GM23338 (cell line): ENCODE data around the gene MAP6D1. TPM values are rescaled to one million over a fixed set of nuclear protein-coding genes. Genes with fewer than 3 reads are reported as not detected.

Experiments
- ATAC-seq: fragments of 200-7000 bp; cut with Tn5 transposase; 3 replicates; pipeline ENCODE4 v1.9.1; 2020
- DNase-seq: peaks from one replicate; pipeline ENCODE4 v3.0.0-alpha.2; 2015; ENCODE audit warnings: low spot score
- H2AFZ ChIP-seq: fragments of 200-600 bp; sonication (generic); 2 replicates; pipeline ENCODE4 v1.8.0; 2016; ENCODE audit warnings: antibody characterized with exemption, mild to moderate bottlenecking, moderate library complexity
- H3F3A ChIP-seq: fragments of 200-600 bp; sonication (generic); replicated peaks from 2 replicates; pipeline ENCODE4 v1.8.0; 2017; ENCODE audit warnings: antibody characterized with exemption, mixed run types, low read depth
- H3K27ac ChIP-seq: fragments of 200-600 bp; sonication (generic); 2 replicates; pipeline ENCODE4 v1.6.1; 2016; ENCODE audit warnings: low read depth
- H3K27me3 ChIP-seq: fragments of 200-600 bp; sonication (generic); 2 replicates; pipeline ENCODE4 v1.8.0; 2016; ENCODE audit warnings: mild to moderate bottlenecking, mixed run types, moderate library complexity; ENCODE audit not compliant: insufficient read depth
- H3K36me3 ChIP-seq: fragments of 200-600 bp; sonication (generic); 2 replicates; pipeline ENCODE4 v1.8.0; 2016; ENCODE audit warnings: mild to moderate bottlenecking; ENCODE audit not compliant: insufficient read depth
- H3K4me1 ChIP-seq: fragments of 200-600 bp; sonication (generic); 2 replicates; pipeline ENCODE4 v1.8.0; 2016; ENCODE audit warnings: mild to moderate bottlenecking, moderate library complexity; ENCODE audit not compliant: insufficient read depth
- H3K4me2 ChIP-seq: fragments of 200-600 bp; sonication (generic); 2 replicates; pipeline ENCODE4 v1.7.1; 2017; ENCODE audit warnings: mixed run types
- H3K4me3 ChIP-seq: fragments of 200-600 bp; sonication (generic); 2 replicates; pipeline ENCODE4 v1.6.1; 2016; ENCODE audit warnings: mixed run types
- H3K79me2 ChIP-seq: fragments of 200-600 bp; sonication (generic); replicated peaks from 2 replicates; pipeline ENCODE4 v1.8.0; 2017; ENCODE audit warnings: mild to moderate bottlenecking; ENCODE audit not compliant: insufficient read depth
- H3K9me2 ChIP-seq: fragments of 200-600 bp; sonication (generic); 2 replicates; pipeline ENCODE4 v1.8.0; 2017; ENCODE audit not compliant: insufficient read depth
- H4K20me1 ChIP-seq: fragments of 200-600 bp; sonication (generic); replicated peaks from 2 replicates; pipeline ENCODE4 v1.8.0; 2017; ENCODE audit warnings: mild to moderate bottlenecking; ENCODE audit not compliant: insufficient read depth
- H3K27ac Mint-ChIP-seq: 2 replicates; pipeline ENCODE4 v1.8.0; 2020; ENCODE audit warnings: inconsistent platforms, mild to moderate bottlenecking, moderate library complexity, mixed read lengths
- H3K27me3 Mint-ChIP-seq: 3 replicates; pipeline ENCODE4 v1.8.0; 2022; ENCODE audit warnings: low read depth, mild to moderate bottlenecking, moderate library complexity, mixed read lengths, inconsistent platforms; ENCODE audit not compliant: insufficient read depth, poor library complexity
- H3K36me3 Mint-ChIP-seq: 3 replicates; pipeline ENCODE4 v1.8.0; 2021; ENCODE audit warnings: low read depth, mild to moderate bottlenecking, inconsistent platforms, moderate library complexity, mixed read lengths
- H3K4me1 Mint-ChIP-seq: 3 replicates; pipeline ENCODE4 v1.8.0; 2020; ENCODE audit warnings: mild to moderate bottlenecking, inconsistent platforms, mixed read lengths
- H3K4me3 Mint-ChIP-seq: 3 replicates; pipeline ENCODE4 v1.8.0; 2021; ENCODE audit warnings: moderate library complexity, mild to moderate bottlenecking, inconsistent platforms, mixed read lengths
- H3K9me3 Mint-ChIP-seq: 3 replicates; pipeline ENCODE4 v1.8.0; 2020; ENCODE audit warnings: moderate library complexity, mild to moderate bottlenecking, inconsistent platforms, mixed read lengths
- CREB1 ChIP-seq: fragments of 250-450 bp; sonication (Bioruptor Pico); IDR thresholded peaks from 2 replicates; pipeline ENCODE4 v1.5.0; 2020; ENCODE audit warnings: low read depth, mild to moderate bottlenecking, moderate library complexity
- EZH2 ChIP-seq: fragments of 200-600 bp; sonication (generic); IDR thresholded peaks from one replicate; pipeline ENCODE4 v1.8.0; 2017; ENCODE audit warnings: antibody characterized with exemption, mild to moderate bottlenecking, low read depth; ENCODE audit not compliant: unreplicated experiment
- EZH2phosphoT487 ChIP-seq: fragments of 200-600 bp; sonication (generic); IDR thresholded peaks from one replicate; pipeline ENCODE4 v1.8.1; 2018; ENCODE audit warnings: antibody characterized with exemption; ENCODE audit not compliant: unreplicated experiment
- JUNB ChIP-seq: IDR thresholded peaks from one replicate; pipeline ENCODE4 v1.6.1; 2016; ENCODE audit warnings: antibody characterized with exemption; ENCODE audit not compliant: unreplicated experiment
- NANOG ChIP-seq: IDR thresholded peaks from 2 replicates; pipeline ENCODE4 v1.6.1; 2016; ENCODE audit warnings: antibody characterized with exemption, borderline replicate concordance
- POLR2AphosphoS5 ChIP-seq: IDR thresholded peaks from 2 replicates; pipeline ENCODE4 v1.6.1; 2016; ENCODE audit warnings: antibody characterized with exemption, low read depth
- STAT1 ChIP-seq: IDR thresholded peaks from one replicate; pipeline ENCODE4 v1.6.1; 2016; ENCODE audit warnings: antibody characterized with exemption; ENCODE audit not compliant: unreplicated experiment
- ZNF114 ChIP-seq: fragments of 250-450 bp; sonication (Bioruptor Pico); IDR thresholded peaks from 2 replicates; pipeline ENCODE4 v1.5.0; 2020; ENCODE audit warnings: mild to moderate bottlenecking, moderate library complexity
- ZNF331 ChIP-seq: fragments of 250-450 bp; sonication (Bioruptor Pico); IDR thresholded peaks from 2 replicates; pipeline ENCODE4 v1.5.0; 2020; ENCODE audit warnings: low read depth, mild to moderate bottlenecking, moderate library complexity
- polyA plus RNA-seq: library from polyadenylated mRNA; unstranded; fragments of >200 nt; fragmentation: Nextera tagmentation; extraction: Ambion mirVana; gene quantifications from 2 replicates; pipeline ENCODE4 v1.2.1, GENCODE V29; 2016
- total RNA-seq: library from RNA; depleted of rRNA; stranded (reverse); fragments of >200 nt; shearing (Covaris generic); gene quantifications from 2 replicates; pipeline ENCODE4 v1.2.3, GENCODE V29; 2014
- TF ChIP-seq, protein P1 (sequence below): fragments of 250-450 bp; sonication (Bioruptor Pico); IDR thresholded peaks from 2 replicates; pipeline ENCODE4 v1.5.0; 2020; ENCODE audit warnings: mild to moderate bottlenecking, moderate library complexity
- TF ChIP-seq, protein P2 (sequence below): IDR thresholded peaks from one replicate; pipeline ENCODE4 v1.6.1; 2018; ENCODE audit warnings: antibody characterized with exemption; ENCODE audit not compliant: unreplicated experiment
- TF ChIP-seq, protein P3 (sequence below): IDR thresholded peaks from 2 replicates; pipeline ENCODE4 v1.6.1; 2016; ENCODE audit warnings: antibody characterized with exemption

Gene MAP6D1
- total and polyA plus RNA-seq, 2 experiments from 2014 or later: 2.6 to 8.2 TPM

DNA sequence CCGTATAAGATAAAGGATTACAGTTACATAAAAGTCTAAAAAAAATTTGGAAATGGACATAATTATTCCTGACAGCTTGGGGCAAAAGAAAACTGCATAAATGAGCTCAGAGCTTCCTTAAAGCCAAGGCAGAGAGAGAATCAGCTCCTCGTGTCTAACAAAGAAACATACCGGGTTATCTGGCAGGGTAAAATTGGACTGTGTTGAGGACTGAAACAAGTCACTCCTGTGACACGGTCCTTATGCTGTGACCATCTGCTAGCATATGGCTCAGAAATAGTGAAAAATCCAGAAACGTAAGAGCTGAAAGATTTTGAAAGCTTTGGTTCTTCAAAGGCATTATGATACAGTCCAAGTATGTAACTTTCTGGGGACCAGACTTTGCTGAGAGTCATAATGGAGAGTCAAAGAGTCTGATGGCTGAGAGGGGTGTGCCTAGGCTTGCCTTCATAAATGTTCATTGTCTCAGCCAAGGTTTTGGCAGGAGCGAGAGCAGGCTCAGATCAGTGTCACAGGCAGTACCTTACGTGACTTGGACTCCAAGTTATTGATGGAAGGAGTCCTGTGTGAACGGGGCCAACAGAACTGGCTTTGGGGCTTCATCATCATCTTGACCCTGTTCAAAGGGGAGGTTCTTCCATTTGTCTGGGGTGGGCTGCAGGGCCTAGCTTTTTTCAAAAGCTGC is 12.5 kb downstream of the MAP6D1 start:
- DNase-seq: no peak
- ATAC-seq: no peak
- H3K36me3 Mint-ChIP-seq: peaks cover 62% of the 10 kb centered on the region

More for the DNA sequence above, 12.5 kb downstream of the MAP6D1 start:
- H3K9me2 ChIP-seq: no peaks in the 10 kb centered on the region
- no peaks in the 10 kb centered on the region for H3K9me3 Mint-ChIP-seq
- TF ChIP-seq EZH2 (no peak), CREB1 (no peak), ZNF331 (CRISPR knock-in tag) (no peak), STAT1 (no peak), POLR2AphosphoS5 (no peak), EZH2phosphoT487 (no peak), JUNB (no peak), NANOG (no peak), ZNF114 (CRISPR knock-in tag) (no peak)
- TF ChIP-seq, protein P1, sequence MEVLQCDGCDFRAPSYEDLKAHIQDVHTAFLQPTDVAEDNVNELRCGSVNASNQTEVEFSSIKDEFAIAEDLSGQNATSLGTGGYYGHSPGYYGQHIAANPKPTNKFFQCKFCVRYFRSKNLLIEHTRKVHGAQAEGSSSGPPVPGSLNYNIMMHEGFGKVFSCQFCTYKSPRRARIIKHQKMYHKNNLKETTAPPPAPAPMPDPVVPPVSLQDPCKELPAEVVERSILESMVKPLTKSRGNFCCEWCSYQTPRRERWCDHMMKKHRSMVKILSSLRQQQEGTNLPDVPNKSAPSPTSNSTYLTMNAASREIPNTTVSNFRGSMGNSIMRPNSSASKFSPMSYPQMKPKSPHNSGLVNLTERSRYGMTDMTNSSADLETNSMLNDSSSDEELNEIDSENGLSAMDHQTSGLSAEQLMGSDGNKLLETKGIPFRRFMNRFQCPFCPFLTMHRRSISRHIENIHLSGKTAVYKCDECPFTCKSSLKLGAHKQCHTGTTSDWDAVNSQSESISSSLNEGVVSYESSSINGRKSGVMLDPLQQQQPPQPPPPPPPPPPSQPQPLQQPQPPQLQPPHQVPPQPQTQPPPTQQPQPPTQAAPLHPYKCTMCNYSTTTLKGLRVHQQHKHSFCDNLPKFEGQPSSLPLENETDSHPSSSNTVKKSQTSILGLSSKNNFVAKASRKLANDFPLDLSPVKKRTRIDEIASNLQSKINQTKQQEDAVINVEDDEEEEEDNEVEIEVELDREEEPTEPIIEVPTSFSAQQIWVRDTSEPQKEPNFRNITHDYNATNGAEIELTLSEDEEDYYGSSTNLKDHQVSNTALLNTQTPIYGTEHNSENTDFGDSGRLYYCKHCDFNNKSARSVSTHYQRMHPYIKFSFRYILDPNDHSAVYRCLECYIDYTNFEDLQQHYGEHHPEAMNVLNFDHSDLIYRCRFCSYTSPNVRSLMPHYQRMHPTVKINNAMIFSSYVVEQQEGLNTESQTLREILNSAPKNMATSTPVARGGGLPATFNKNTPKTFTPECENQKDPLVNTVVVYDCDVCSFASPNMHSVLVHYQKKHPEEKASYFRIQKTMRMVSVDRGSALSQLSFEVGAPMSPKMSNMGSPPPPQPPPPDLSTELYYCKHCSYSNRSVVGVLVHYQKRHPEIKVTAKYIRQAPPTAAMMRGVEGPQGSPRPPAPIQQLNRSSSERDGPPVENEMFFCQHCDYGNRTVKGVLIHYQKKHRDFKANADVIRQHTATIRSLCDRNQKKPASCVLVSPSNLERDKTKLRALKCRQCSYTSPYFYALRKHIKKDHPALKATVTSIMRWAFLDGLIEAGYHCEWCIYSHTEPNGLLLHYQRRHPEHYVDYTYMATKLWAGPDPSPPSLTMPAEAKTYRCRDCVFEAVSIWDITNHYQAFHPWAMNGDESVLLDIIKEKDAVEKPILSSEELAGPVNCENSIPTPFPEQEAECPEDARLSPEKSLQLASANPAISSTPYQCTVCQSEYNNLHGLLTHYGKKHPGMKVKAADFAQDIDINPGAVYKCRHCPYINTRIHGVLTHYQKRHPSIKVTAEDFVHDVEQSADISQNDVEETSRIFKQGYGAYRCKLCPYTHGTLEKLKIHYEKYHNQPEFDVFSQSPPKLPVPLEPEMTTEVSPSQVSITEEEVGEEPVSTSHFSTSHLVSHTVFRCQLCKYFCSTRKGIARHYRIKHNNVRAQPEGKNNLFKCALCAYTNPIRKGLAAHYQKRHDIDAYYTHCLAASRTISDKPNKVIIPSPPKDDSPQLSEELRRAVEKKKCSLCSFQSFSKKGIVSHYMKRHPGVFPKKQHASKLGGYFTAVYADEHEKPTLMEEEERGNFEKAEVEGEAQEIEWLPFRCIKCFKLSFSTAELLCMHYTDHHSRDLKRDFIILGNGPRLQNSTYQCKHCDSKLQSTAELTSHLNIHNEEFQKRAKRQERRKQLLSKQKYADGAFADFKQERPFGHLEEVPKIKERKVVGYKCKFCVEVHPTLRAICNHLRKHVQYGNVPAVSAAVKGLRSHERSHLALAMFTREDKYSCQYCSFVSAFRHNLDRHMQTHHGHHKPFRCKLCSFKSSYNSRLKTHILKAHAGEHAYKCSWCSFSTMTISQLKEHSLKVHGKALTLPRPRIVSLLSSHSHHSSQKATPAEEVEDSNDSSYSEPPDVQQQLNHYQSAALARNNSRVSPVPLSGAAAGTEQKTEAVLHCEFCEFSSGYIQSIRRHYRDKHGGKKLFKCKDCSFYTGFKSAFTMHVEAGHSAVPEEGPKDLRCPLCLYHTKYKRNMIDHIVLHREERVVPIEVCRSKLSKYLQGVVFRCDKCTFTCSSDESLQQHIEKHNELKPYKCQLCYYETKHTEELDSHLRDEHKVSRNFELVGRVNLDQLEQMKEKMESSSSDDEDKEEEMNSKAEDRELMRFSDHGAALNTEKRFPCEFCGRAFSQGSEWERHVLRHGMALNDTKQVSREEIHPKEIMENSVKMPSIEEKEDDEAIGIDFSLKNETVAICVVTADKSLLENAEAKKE (CRISPR knock-in tag): no peak
- TF ChIP-seq, protein P2, sequence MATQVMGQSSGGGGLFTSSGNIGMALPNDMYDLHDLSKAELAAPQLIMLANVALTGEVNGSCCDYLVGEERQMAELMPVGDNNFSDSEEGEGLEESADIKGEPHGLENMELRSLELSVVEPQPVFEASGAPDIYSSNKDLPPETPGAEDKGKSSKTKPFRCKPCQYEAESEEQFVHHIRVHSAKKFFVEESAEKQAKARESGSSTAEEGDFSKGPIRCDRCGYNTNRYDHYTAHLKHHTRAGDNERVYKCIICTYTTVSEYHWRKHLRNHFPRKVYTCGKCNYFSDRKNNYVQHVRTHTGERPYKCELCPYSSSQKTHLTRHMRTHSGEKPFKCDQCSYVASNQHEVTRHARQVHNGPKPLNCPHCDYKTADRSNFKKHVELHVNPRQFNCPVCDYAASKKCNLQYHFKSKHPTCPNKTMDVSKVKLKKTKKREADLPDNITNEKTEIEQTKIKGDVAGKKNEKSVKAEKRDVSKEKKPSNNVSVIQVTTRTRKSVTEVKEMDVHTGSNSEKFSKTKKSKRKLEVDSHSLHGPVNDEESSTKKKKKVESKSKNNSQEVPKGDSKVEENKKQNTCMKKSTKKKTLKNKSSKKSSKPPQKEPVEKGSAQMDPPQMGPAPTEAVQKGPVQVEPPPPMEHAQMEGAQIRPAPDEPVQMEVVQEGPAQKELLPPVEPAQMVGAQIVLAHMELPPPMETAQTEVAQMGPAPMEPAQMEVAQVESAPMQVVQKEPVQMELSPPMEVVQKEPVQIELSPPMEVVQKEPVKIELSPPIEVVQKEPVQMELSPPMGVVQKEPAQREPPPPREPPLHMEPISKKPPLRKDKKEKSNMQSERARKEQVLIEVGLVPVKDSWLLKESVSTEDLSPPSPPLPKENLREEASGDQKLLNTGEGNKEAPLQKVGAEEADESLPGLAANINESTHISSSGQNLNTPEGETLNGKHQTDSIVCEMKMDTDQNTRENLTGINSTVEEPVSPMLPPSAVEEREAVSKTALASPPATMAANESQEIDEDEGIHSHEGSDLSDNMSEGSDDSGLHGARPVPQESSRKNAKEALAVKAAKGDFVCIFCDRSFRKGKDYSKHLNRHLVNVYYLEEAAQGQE: no peak
- TF ChIP-seq, protein P3, sequence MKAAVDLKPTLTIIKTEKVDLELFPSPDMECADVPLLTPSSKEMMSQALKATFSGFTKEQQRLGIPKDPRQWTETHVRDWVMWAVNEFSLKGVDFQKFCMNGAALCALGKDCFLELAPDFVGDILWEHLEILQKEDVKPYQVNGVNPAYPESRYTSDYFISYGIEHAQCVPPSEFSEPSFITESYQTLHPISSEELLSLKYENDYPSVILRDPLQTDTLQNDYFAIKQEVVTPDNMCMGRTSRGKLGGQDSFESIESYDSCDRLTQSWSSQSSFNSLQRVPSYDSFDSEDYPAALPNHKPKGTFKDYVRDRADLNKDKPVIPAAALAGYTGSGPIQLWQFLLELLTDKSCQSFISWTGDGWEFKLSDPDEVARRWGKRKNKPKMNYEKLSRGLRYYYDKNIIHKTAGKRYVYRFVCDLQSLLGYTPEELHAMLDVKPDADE: no peak
- H3K4me3 ChIP-seq: no peak overlapping the region
- no peak overlapping the region for H3K27ac ChIP-seq
- H3K27me3 ChIP-seq: no peaks in the 10 kb centered on the region
- H3K4me1 Mint-ChIP-seq: no peaks in the 10 kb centered on the region
- H3K27ac Mint-ChIP-seq: no peak overlapping the region
- no peaks in the 10 kb centered on the region for H3K4me1 ChIP-seq
- H3K79me2 ChIP-seq: no peaks in the 10 kb centered on the region
- peaks cover 11% of the 10 kb centered on the region for H3K27me3 Mint-ChIP-seq
- no peaks in the 10 kb centered on the region; the same call in none of the 2 replicates for H4K20me1 ChIP-seq
- no peak overlapping the region for H3K4me3 Mint-ChIP-seq
- no peak overlapping the region for H2AFZ ChIP-seq
- no peak overlapping the region for H3K4me2 ChIP-seq
- H3F3A ChIP-seq: no peaks in the 10 kb centered on the region; the same call in 1 of the 2 replicates
- peaks cover 21% of the 10 kb centered on the region for H3K36me3 ChIP-seq
